NCI-H187 treated with DMSO at 0.1 percent for 48 hours (cell line): ENCODE results near the gene ADAMTS18.
"Not testable (repeated sequence)": the region's sequence is repeated elsewhere in the genome, so short reads cannot be mapped to it uniquely, and the experiment has no call there.

Source experiments
- DNase-seq: peaks from one replicate; lab custom pipeline; 2025; lab: John Stamatoyannopoulos, UW

ADAMTS18 gene, protein sequence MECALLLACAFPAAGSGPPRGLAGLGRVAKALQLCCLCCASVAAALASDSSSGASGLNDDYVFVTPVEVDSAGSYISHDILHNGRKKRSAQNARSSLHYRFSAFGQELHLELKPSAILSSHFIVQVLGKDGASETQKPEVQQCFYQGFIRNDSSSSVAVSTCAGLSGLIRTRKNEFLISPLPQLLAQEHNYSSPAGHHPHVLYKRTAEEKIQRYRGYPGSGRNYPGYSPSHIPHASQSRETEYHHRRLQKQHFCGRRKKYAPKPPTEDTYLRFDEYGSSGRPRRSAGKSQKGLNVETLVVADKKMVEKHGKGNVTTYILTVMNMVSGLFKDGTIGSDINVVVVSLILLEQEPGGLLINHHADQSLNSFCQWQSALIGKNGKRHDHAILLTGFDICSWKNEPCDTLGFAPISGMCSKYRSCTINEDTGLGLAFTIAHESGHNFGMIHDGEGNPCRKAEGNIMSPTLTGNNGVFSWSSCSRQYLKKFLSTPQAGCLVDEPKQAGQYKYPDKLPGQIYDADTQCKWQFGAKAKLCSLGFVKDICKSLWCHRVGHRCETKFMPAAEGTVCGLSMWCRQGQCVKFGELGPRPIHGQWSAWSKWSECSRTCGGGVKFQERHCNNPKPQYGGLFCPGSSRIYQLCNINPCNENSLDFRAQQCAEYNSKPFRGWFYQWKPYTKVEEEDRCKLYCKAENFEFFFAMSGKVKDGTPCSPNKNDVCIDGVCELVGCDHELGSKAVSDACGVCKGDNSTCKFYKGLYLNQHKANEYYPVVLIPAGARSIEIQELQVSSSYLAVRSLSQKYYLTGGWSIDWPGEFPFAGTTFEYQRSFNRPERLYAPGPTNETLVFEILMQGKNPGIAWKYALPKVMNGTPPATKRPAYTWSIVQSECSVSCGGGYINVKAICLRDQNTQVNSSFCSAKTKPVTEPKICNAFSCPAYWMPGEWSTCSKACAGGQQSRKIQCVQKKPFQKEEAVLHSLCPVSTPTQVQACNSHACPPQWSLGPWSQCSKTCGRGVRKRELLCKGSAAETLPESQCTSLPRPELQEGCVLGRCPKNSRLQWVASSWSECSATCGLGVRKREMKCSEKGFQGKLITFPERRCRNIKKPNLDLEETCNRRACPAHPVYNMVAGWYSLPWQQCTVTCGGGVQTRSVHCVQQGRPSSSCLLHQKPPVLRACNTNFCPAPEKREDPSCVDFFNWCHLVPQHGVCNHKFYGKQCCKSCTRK (N-terminal part only)

DNA sequence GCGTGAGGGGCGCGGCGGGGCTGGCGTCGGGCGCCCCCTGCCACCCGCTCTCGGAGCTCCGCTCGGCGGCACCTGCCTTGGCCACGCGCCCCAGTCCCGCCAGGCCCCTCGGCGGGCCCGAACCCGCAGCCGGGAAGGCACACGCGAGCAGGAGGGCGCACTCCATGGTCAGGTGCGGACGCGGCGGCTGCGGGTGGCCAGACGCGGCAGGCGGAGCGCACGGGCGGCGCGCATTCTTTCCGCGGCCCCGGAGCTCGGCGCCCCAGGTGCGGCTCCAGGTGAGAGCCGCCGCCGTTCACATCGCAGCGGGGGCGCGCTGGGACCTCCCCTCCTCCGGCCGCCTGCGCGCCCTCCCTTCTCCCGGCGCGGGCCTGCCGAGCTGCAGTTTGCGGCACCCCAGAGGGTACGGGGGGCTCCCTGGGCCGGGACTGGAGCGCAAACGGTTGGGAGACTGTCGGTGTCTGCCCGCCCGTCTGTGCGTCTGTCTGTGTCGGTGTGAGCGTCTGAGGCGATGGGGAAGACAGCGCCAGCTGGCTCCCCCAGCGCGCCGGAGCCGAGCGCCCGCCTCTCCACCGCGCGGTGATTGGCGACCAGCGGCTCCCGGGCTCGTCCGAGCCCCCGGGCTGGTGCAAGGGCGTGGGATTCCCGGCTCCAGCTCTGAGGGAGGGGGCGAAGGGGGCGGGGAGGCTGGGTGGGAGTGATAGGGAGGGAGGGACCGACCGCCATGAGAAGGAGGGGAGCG, at the start of gene ADAMTS18:
TSS of gene ADAMTS18 (minus strand) at position 505 of the 742 bp plus-strand sequence. CDS start at position 166, 339 bp downstream.
- DNase-seq = no peak

DNA sequence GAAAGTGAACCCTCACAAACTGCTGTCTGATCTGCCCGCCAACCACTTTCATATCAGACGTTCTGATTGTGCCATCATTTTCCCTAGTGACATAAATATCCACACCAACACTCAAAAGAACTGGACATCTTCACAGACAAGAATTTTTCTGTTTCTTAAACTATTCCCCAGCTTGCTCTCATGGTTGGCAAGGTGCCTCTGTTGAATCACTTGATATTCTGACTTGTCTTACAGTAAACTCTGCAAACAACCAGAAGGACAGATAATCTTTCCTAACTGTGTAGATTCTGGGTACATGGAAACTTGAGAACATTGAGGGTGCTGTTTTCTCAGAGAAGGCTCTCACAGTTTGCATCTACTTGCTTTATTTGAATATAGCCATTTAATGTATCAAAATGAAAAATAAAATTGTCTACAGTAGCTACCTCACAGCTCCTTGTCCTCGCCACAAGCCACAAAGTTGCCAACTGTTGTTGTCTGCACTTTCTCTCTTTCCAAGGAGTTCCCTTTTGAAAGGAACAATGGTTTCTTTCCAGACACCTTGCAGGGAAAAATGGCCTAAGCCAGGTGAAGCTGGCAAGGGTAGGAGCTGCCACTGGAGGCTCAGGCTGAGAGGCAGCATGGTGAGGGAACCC, 46.0 kb upstream of the ADAMTS18 start:
- no peak for DNase-seq

DNA sequence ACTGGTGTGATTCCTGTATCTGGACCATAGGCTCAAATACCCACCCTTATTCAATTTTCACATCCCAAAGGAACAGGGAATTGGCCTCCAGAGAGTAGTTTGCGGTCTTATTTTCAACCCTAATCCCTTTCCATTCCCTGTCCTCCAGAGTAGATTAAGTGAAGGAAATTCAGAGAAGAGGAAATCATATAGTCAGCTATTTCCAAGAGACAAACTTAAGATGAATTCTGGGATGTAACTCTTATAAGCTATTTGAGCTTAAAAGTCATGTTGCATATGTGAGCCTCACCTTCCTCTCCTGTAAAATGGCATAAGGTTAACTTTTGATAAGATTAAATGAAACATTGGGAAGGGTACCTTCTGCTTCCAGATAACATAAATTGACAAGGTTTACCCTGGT, 37.4 kb upstream of the ADAMTS18 start:
- no peak for DNase-seq

DNA sequence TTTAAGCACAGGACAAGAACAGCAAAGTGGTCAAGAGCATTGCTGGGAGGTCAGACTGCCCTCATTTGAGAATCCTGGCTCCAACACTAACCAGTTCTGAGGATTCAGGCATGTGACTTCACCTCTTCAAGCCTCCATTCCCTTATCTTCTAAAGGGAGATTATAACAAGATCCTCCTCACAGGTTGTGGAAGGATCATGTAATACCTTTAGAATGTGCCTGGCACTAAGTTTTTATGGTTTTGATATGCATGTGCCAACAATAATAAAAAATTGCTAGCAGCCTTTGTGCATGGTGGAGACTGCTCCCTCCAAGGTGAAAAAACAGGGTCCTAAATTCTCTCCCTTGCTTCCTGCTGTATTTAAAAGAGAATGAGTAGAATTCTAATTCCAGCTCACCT, 36.0 kb upstream of the ADAMTS18 start:
- no peak for DNase-seq

DNA sequence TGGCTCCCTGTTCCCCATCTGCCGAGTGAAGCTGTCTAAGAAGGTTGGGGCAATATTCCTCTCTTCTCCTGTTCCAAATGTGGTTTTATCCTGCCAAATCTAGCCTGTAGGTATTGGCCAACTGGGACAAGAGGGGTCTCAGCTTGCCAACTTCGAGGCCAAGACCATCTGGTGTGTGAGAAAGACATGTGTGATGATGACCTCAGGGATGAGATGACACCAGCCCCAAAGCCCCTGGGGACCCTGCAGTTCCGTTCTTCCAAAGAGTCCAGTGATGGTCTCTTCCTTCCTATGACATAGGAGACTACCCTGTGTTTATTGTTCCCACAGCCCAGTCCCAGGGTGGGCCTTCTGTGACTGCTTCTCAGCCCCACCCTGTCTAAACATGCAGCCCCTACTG, 34.8 kb upstream of the ADAMTS18 start:
- DNase-seq = no peak

DNA sequence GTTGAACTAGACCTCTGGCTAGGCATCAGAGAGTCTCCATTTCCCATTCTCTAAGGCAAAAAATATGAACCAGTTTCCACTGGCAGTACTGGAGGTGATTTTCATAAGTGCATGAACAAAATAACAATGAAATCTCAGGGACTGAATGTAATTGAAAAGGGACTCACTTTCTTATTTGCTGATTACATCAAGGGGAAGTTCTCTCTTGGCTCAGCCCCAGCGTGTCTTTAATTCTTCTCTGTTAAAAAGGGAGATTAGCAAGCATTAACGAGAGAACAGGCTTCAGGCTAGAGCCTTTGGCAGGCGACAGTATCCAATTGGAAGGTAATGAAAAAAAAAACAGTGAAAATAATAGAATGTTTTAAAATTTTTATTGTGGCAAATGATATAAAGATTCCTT, 34.0 kb upstream of the ADAMTS18 start:
- no peak for DNase-seq

DNA sequence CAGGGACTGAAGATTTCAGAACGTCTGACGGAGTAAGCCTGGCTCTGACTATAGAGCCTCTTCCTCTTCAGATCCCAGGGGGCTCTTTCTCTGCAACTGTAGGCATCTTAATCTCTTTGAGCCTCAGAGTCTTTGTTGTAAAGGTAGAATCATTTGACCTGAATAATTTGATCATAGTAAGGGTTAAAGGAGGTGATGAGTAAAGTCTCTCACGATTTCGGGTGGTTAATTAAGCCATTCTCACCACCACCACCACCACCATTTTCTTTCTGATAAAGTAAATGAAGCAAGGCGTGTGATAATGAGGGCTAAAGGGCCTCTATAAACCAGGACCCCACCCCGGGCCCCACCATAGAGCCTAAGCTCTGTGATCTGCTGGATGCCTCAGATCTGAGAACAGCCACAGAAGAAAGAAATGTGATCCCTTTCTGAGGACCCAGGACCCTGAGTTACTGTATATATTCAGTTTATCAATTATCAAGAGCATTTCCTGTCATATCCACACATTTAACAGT, 33.0 kb upstream of the ADAMTS18 start:
- no peak for DNase-seq

DNA sequence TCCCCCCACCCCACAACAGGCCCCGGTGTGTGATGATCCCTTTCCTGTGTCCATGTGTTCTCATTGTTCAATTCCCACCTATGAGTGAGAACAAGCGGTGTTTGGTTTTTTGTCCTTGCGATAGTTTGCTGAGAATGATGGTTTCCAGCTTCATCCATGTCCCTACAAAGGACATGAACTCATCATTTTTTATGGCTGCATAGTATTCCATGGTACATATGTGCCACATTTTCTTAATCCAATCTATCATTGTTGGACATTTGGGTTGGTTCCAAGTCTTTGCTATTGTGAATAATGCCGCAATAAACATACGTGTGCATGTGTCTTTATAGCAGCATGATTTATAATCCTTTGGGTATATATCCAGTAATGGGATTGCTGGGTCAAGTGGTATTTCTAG, 28.8 kb upstream of the ADAMTS18 start:
- not testable (repeated sequence) for DNase-seq

DNA sequence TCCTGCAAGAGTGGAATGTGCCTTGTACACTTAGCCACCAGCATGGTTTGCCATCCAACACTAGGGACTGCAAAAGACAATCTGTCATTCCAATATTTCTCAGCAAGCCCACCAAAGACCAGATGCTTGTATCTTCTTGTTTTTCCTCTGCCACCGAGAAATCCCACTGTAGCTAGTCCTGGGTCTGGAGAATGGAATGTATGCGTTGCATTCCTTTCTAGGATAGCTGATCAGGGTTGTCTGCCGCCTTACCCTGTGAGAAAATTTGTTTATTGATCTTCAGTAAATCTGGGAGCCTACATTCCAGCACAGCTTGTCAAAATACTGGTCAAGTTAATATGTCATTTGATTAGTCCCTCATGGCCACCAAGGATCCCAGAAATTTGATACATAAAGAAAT, 28.1 kb upstream of the ADAMTS18 start:
- DNase-seq = no peak

DNA sequence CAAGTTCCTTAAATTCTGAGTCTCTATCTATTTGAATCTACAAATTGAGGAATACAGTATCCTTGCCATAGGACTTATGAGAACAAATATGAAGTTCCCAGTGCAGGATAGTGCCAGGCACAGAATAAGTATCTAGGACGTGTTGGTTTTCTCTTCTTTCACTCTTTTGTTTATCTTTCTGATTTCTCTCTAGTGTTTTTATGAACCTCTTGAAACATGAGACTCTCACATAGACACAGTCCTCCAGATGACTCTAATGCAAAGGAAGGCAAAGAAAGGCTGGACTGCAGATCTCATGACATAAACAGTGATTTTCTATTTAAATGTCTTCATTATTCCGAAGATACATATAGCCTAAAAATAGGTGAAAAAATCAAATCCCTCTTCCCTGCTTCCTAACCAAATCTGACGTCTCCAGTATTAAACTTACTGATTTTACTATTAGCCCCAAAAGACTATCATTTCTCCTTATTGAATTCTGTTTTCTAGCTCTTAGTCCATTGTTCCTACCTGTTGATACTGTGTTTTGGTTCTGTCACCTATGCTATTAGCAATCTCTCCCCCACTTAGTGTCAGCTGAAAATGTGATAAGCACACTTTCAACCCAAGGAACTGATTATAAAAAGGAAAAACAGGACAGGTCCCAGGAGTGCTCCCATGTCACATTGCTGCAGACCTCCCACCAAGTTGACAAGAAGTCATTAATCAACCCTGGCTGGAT, 24.9 kb upstream of the ADAMTS18 start:
- DNase-seq = no peak

DNA sequence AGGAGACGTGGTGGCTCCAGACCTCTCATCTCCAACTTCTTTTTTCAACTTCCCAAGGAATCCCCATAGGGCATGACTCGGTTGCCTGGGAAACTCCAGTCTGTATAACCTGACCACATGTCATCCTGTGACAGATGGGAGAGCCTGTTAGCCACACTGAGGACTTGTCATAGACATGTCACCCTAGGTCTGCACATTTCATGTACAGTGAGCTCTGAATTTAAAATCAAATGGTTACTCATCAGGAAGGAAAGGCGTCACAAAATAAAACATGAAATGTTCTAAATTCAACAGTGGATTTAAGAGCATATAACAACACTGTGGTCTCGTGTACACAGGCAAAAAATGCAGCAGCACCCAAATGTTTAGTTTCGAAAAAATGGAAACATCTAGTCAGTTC, 22.2 kb upstream of the ADAMTS18 start:
- DNase-seq = no peak

DNA sequence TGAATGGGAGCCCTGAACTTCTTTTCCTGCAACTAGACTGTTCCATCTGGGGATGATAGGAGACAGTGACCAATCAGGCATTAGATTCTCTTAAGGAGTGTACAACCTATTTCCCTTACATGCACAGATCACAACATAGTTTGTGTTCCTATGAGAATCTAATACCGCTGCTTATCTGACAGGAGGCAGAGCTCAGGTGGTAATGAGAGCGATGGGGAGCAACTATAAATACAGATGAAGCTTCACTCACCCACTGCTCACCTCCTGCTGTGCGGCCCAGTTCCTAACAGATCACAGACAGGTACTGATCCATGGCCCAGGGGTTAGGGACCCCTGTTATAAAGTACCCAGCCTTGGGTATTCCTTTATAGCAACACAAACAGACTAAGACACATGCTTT, 17.4 kb upstream of the ADAMTS18 start:
- DNase-seq = no peak

DNA sequence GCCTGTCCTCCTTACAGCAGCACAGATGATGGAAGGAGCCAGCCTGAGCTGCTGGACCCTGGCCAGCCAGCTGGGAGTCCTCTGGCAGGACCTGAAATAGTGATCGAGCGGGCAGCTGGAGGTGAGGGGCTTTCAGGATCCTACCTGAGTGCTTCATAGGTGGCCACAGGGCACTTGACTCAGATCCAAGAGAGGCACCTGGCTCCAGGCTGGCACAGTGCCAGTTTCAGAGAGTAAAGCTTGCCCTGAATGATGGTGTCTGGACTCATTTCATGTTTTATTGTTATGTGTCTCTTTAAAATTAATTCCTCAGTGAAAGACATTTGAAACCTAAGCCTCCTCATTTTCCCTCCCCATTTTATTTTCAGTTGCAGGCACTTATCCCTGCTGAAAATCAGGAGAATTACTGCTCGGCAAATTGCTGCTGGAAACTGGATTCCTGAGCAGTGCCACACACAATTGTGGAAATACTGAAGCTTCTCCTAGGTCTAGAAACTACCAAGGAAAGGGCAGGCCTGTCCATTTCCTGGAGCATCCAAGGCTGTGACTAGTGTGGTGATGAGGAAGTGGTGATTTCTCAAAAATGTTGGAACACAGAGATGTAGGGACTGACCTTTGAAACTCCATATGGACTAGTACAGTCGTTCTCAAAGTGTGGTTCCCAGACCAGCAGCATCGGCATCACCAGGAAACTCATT, 16.1 kb upstream of the ADAMTS18 start:
- DNase-seq = peak; percentile 72

DNA sequence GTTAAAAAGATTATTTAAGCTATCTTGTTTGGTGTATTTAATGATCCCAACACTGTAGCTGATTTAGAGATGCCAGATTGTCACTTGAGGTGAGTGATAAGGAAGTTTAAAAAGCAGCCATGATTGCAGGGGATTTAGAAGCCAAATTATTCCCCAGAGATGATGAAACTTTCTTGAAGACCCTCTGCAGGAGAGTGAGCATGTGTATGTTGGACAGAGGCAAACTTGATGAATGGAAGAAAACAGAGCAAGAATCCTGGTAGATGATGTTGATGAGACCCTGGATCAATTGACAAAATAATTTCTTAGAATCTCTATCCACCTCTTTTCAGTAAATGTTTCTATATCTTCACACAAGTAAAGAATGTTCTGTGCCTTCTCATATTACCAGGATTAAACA, 14.4 kb upstream of the ADAMTS18 start:
- DNase-seq = no peak

DNA sequence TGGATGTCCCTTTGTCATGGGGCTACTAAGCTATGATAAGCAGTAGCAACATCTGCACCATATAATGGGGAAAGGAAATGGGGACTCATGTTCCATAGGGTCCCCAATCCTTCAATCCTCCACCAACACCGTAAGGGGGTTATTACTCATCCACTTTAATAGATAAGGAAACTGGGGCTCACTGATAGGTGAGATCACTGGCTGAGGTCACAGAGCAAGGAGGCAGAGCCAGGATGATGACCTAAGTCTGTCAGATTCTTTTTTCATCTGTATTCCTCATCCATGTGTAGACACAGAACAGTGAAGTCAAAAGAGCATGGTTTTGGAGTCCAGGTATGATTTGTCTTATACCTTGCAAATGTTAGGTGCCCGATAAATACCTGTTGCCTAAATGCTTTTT, 10.5 kb upstream of the ADAMTS18 start:
- no peak for DNase-seq

DNA sequence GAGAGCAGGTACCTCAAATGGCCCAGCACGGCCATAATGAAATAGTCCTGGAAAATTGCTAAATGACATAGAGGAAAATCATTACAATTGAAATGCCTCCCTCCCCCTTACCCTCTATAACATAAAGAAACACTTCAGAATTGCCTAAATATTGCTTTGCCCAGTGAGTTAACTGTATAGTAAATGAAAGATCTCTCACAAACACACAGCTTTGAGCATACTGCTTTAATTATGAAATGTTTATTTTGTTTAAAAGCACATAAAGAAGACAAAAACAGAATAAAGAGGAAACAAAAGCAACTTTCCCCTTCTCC, 9.3 kb upstream of the ADAMTS18 start:
- DNase-seq = no peak

DNA sequence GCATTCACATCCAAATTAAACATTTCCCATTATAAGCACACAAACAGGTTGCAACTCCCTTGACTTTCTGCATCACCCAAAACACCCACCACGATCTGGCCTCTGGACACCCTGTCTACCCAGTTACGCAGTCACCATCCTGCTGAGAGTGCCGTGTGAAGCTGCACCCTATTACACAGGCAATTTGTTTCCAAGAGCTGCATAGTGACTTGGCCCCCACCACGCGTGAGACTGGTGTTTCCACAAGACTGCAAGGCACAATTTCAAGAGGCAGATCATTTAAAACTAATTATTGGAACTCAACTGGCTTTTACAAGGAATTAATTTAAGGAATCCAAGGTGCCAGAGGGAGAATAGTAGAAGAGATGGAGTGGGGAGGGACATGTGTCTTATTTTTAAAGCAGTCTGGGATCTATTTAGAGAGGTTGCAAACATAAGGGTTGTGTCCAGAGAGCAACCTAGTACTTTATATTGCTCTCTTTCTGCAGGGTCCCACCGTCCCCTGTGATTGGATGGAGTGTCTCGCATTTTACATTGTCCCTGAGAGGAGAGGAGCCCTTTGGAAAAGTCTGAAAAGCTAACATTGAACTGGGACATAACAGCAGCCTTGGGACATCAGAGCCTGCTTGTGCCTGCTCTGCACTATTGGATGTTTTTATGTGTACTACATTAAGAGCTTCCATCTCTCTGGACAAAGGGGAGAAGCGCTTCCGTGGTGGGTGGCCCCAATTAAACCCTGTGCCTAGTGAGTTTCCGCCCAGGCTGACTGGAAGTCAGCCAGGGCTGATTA, 8.7 kb upstream of the ADAMTS18 start:
- no peak for DNase-seq

DNA sequence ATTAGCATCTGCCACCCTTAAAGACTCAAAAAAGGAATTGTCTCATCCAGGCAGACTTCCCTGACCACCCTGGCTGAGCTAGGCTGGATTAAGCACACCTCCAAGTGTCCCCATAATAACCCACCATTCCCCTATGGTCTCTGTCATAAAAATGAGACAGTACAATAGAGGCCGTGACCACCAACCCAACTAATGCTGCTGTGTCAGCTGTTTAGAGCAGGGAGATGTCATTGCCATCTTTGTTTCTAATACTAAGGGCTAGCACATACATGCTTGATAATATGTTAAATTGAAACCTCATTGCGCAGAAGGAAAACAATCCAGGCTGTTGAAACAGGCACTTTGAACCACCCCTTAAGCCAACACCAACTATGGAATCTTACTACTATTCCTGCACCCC, 7.2 kb upstream of the ADAMTS18 start:
- no peak for DNase-seq

DNA sequence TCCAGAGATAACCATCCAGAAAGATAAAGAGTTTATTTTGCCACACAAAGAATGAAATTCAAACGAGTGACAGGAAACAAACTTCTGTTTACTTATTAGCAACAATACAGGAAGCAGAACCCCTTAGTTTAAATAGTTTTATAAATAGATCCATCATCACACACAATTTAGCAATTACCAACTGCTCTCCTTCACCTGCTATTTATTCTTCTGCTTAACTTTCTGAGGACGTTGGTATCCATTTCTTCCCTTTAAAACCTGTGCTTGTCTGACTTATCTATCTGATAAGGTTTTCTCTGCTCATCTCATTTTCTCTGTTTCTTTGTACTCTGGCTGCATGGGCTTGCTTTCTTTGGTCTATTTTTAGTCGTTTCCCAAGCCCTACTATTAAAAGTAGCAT, 4.3 kb upstream of the ADAMTS18 start:
- no peak for DNase-seq
